GM21825 (cell line): ENCODE measurements around the gene IRF5.

ENCODE experiments used
- ATAC-seq: cut with Tn5 transposase; IDR thresholded peaks from one replicate; pipeline ENCODE4 v1.9.1; 2021; ENCODE audit warnings: mild to moderate bottlenecking, moderate library complexity; ENCODE audit not compliant: unreplicated experiment

The IRF5 gene

GRCh38 chr7:128937647-128938543 lies at the start of gene IRF5:
IRF5 (plus strand) TSS chr7:128937927; CDS start chr7:128942082, 4,155 bp downstream.
- no peak for ATAC-seq

GRCh38 chr7:128888039-128888755 lies 49.5 kb upstream of the IRF5 start:
- no peak for ATAC-seq

GRCh38 chr7:128888756-128889095 lies 49.0 kb upstream of the IRF5 start:
- ATAC-seq, result no peak

DNA sequence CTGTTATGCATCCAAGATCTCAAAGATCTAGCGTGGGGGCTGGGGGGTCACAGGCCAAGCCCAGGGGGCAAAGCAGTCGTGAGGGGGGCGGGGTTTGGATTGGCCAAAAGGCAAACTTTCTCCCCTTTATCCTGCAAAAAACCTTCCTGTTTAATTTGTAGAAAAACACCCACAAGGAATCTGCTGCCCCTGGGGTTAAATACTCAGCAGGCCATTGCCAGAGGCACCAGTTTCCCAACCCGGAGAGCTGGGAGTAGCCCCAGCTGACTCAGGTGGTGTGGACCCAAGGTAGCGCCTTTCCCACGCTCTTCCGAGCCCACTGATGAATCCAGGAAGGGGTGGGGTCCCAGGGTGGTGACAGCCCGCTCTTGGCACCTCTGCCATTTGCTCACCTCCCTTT lies 48.6 kb upstream of the IRF5 start:
- ATAC-seq, result no peak

DNA sequence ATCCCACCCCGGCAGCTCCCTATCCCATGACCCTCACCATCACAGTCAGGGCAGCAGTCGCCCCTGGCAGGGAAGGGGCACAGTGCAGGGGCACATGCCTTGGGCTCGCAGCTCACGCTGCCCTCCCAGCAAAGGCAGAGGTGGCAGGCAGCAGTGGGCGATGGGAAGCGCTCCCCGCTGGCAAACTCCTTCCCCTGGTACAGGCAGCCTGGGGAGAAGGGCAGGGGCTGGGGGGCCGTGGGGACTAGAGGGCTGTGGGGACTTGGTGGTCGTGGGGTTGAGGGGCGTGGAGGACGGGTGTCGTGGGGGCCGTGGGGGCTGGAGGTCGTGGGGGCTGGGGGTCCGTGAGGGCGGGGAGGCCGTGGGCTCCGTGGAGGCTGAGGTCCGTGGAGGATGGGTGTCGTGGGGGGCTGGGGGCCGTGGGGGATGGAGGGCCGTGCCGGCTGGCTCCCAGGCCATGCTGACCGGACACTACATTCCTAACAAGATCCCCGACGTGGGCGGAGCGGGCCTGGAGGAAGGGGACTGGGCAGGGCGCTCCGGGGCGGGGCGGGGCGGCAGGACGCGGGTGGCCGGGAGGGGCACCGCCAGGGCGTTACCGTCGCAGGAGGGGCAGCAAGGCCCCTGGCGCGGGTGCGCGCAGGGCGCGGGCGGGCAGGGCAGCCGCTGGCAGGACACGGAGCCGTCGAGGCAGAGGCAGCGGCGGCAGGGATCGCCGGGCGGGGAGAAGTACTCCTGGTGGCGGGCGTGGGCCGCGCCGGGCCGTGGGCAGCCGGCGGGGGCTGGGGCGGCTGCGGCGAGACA lies 47.2 kb upstream of the IRF5 start:
- no peak for ATAC-seq

- no peak for ATAC-seq
Observed at GRCh38 chr7:128891110-128891941, 46.4 kb upstream of the IRF5 start.

DNA sequence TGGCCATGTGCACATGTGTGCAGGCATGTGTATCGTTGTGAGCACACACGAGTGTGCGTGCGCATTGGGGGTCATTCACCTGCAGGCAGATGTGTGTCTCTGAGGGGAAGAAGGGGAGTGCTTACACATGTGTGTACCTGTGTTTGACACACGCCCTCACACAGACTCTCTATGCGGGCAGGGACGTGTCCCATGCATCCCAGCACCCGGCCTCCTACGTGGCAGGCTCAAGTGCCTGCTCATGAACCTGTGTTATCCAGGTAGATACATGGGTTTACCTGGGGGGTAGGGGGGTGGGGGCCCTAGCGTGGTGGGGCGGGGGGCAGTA lies 45.8 kb upstream of the IRF5 start:
- no peak for ATAC-seq

- ATAC-seq, result no peak
Observed at GRCh38 chr7:128892521-128893250, 45.0 kb upstream of the IRF5 start.

GRCh38 chr7:128893251-128894100 lies 44.3 kb upstream of the IRF5 start:
- no peak for ATAC-seq

- no peak for ATAC-seq
Observed at GRCh38 chr7:128894101-128894440, 43.7 kb upstream of the IRF5 start.

DNA sequence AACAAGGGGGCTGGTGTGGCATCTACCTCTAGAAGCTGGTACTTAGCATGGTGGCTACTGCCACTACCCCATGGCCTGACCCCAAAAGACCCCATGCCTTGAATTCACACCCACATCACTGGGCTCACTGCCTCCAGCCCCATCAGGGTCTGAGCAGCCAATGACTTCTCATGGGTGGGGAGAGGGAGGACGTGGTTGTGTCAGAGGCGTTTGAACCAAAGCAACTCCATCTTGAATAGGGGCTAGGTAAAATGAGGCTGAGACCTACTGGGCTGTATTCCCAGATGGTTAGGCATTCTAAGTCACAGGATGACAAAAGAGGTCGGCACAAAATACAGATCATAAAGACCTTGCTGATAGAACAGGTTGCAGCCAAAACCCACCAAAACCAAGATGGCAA lies 42.4 kb upstream of the IRF5 start:
- no peak for ATAC-seq

DNA sequence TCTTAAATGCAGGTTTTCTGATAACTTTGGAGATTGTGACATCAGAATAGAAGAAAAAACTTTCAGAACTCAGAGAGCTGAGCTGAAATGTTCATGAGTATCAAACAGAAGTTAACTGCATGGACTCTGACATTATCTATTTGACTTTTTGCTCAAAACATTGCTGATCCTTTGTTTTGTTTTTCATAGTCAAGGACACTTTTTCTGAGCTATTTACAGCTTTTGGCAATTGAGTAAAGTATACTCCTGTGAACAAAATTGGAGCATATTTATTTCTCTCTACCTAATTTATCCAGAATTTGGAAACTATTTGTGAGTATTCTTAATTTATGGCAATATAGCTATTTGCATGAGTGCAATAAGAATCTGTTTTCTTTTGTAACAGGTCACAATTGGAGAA lies 38.3 kb upstream of the IRF5 start:
- ATAC-seq, result no peak

DNA sequence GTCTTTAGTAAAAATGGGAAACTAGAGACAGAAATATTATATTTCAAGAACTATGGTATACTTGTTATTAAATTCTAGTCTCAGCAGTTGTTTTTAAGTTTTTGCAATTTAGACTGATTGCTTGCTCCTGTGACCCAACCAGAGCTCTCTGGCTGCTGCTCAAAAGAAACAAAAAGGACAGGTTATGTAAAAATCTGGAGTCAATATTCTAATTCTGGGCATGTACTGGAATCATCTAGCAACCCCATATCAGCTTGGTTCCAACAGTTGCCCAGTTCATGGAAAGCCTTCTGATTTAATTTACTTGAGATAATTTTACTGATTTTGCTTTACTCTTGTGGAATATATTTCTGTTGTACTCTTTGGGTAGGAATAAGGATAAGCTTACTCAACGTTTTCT lies 37.5 kb upstream of the IRF5 start:
- ATAC-seq, result no peak

DNA sequence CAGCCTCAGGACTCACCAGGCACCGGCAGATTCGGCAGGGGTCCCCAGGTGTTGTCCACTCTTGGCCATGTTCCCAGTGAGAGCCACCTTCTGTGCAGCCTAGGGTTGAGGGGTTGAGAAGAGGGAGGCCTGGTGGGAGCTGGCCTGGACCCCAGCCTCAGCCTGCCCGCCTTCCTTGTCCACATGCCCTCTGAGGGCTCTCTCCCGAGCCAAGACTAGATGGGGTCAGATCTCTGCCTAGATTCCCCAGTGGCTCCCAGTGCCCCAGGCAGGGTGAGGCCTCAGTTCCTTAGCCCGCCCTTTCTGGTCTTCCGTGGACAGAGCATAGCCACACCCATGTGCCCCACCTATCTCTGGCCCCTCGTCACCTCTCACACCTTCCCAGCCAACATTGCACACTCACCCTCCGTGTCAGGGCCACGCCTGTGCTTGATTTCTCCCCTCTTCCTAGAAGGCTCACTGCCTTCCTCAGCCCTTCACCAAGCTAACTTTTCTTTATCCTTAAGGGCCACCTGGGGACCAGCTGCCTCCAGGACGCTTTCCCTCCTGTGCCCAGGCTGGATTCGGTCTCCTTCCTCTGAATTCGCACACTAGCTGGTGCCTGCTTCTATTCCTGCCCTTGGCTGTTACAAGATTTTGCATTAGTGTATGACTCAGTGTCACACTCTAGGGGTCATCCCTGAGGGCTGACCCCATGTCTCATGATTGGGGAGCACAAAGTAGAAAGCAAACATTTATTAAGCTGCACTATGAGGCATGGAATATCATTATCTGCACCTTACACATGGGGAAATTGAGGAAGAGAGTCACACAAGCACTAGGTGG lies 34.8 kb upstream of the IRF5 start:
- no peak for ATAC-seq

DNA sequence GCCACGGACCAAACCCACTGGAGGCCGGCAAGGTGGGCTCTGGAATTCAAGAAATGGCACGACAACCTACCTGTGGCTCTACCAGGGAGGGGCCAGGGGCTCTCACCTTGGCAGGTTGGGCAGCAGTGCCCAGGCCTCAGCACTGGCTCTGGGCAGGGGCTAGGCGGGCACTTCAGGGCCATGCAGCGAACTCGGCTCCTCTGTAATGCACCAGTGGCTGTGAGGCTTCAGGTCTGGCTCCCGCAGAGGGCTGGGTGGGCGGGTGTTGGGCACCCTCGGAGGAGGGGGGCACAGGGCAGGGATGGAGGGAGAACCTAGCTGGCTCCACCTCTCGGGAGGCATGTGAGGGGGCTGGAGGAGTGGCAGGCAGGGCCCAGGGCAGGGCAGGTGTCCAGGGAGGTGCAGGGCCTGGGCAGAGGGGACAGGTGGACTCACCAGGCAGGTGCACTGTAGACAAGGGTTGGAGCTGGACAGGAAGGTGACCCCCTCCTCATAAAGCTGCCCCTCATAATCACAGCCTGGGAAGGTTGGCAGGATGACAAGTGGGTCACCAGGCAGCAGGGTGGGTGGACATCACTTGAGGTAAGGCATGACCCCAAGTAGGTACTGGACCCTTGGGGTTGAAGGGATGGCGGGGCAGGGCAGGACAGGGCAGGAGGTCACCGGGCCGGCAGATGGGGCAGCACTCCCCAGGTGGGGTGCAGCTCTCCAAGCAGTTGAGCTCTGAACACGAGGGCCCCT lies 33.9 kb upstream of the IRF5 start:
- no peak for ATAC-seq

GRCh38 chr7:128904381-128905197 lies 33.1 kb upstream of the IRF5 start:
- no peak for ATAC-seq
